ENCODE measurements around the gene MAZ.
"Not testable (repeated sequence)": the region's sequence is repeated elsewhere in the genome, so short reads cannot be mapped to it uniquely, and the experiment has no call there.

MAZ gene

GRCh38 chr16:29774730-29775129 is 31.6 kb upstream of the MAZ start:
- no peak overlapping the region for H3K4me3 ChIP-seq (ENCODE audit: low read depth, low read length)
- TF ChIP-seq CTCF (IDR thresholded peaks at IDR 0.05; ENCODE audit: low read depth, low read length): no peak
- TF ChIP-seq MYC (IDR thresholded peaks at IDR 0.05; ENCODE audit: low read depth, low read length): no peak
- TF ChIP-seq MAX (IDR thresholded peaks at IDR 0.05; ENCODE audit: low read depth, low read length): no peak
- TF ChIP-seq POLR2A (IDR thresholded peaks at IDR 0.05; ENCODE audit: extremely low read depth, insufficient read length): no peak
- no peak for DNase-seq (ENCODE audit: low read depth)

GRCh38 chr16:29775742-29776408 is 30.5 kb upstream of the MAZ start:
- DNase-seq (ENCODE audit: low read depth): no peak
- H3K4me3 ChIP-seq (ENCODE audit: low read depth, low read length): no peak overlapping the region
- TF ChIP-seq MYC (IDR thresholded peaks at IDR 0.05; ENCODE audit: low read depth, low read length): no peak
- no peak for TF ChIP-seq POLR2A (IDR thresholded peaks at IDR 0.05; ENCODE audit: extremely low read depth, insufficient read length)
- TF ChIP-seq CTCF (IDR thresholded peaks at IDR 0.05; ENCODE audit: low read depth, low read length): no peak
- TF ChIP-seq MAX (IDR thresholded peaks at IDR 0.05; ENCODE audit: low read depth, low read length): no peak

- no peak for TF ChIP-seq CTCF (IDR thresholded peaks at IDR 0.05; ENCODE audit: low read depth, low read length)
- TF ChIP-seq POLR2A (IDR thresholded peaks at IDR 0.05; ENCODE audit: extremely low read depth, insufficient read length): no peak
- no peak for DNase-seq (ENCODE audit: low read depth)
- no peak within 1 kb of the TSS for H3K4me3 ChIP-seq (ENCODE audit: low read depth, low read length)
Observed at GRCh38 chr16:29777576-29778350, 28.6 kb upstream of the MAZ start, which contains the start of gene ZG16. ZG16 (plus strand) TSS chr16:29778256; CDS start chr16:29779267, 1,011 bp downstream.

GRCh38 chr16:29779474-29779873 is 26.9 kb upstream of the MAZ start:
- no peak for DNase-seq (ENCODE audit: low read depth)
- H3K4me3 ChIP-seq (ENCODE audit: low read depth, low read length): no peak overlapping the region
- TF ChIP-seq MAX (IDR thresholded peaks at IDR 0.05; ENCODE audit: low read depth, low read length) (no peak), CTCF (IDR thresholded peaks at IDR 0.05; ENCODE audit: low read depth, low read length) (no peak), MYC (IDR thresholded peaks at IDR 0.05; ENCODE audit: low read depth, low read length) (no peak), POLR2A (IDR thresholded peaks at IDR 0.05; ENCODE audit: extremely low read depth, insufficient read length) (no peak)

GRCh38 chr16:29783094-29783953 is 23.0 kb upstream of the MAZ start:
- H3K4me3 ChIP-seq (ENCODE audit: low read depth, low read length); DNase-seq (ENCODE audit: low read depth): not testable (repeated sequence)

- no peak for DNase-seq (ENCODE audit: low read depth)
- H3K4me3 ChIP-seq (ENCODE audit: low read depth, low read length): no peak overlapping the region
- TF ChIP-seq MAX (IDR thresholded peaks at IDR 0.05; ENCODE audit: low read depth, low read length) (no peak), POLR2A (IDR thresholded peaks at IDR 0.05; ENCODE audit: extremely low read depth, insufficient read length) (no peak)
Observed at GRCh38 chr16:29784157-29784556, 22.2 kb upstream of the MAZ start.

Measured in NB4 (cell line).